Neural cell (in vitro differentiated cells): Measurements from ENCODE around the gene CST9L. TPM values are rescaled to one million over a fixed set of nuclear protein-coding genes. Genes with fewer than 3 reads are reported as not detected.

Source experiments
- H2AFZ ChIP-seq: fragments of 200-600, 300-800 bp; sonication (generic), shearing (Covaris generic); 2 replicates; pipeline ENCODE4 v1.6.0; 2014; ENCODE audit warnings: low read depth, mild to moderate bottlenecking, antibody characterized with exemption, low read length, moderate library complexity
- H3F3A ChIP-seq: fragments of 200-600 bp; shearing (Covaris generic); 2 replicates; pipeline ENCODE4 v1.6.1; 2016; ENCODE audit warnings: mild to moderate bottlenecking, moderate library complexity, mixed read lengths, antibody characterized with exemption, low read length; ENCODE audit not compliant: insufficient read depth, poor library complexity, severe bottlenecking
- H3K27ac ChIP-seq: fragments of 200-600, 300-800 bp; sonication (generic), shearing (Covaris generic); 2 replicates; pipeline ENCODE4 v1.5.1; 2014; ENCODE audit warnings: mild to moderate bottlenecking, low read length, moderate library complexity
- H3K27me3 ChIP-seq: fragments of 300-800, 200-600 bp; sonication (generic), shearing (Covaris generic); 2 replicates; pipeline ENCODE4 v1.6.0; 2014; ENCODE audit warnings: mild to moderate bottlenecking, low read depth, low read length, moderate library complexity; ENCODE audit not compliant: insufficient read depth
- H3K36me3 ChIP-seq: fragments of 300-800, 200-600 bp; sonication (generic), shearing (Covaris generic); 2 replicates; pipeline ENCODE4 v1.5.1; 2014; ENCODE audit warnings: mild to moderate bottlenecking, antibody characterized with exemption, low read length, moderate library complexity; ENCODE audit not compliant: insufficient read depth
- H3K4me2 ChIP-seq: fragments of 300-800, 200-600 bp; sonication (generic), shearing (Covaris generic); 2 replicates; pipeline ENCODE4 v1.6.0; 2014; ENCODE audit warnings: mild to moderate bottlenecking, low read length
- H3K4me3 ChIP-seq: fragments of 300-800, 200-600 bp; sonication (generic), shearing (Covaris generic); 2 replicates; pipeline ENCODE4 v1.5.1; 2014; ENCODE audit warnings: mild to moderate bottlenecking, low read length, moderate library complexity
- H3K79me2 ChIP-seq: fragments of 200-600 bp; shearing (Covaris generic); replicated peaks from 2 replicates; pipeline ENCODE4 v1.6.0; 2014; ENCODE audit warnings: mild to moderate bottlenecking, low read length, moderate library complexity; ENCODE audit not compliant: insufficient read depth
- H3K9ac ChIP-seq: fragments of 300-800, 200-600 bp; sonication (generic), shearing (Covaris generic); 2 replicates; pipeline ENCODE4 v1.6.1; 2016; ENCODE audit warnings: mild to moderate bottlenecking, low read length, mixed read lengths
- H3K9me2 ChIP-seq: fragments of 200-600 bp; shearing (Covaris generic); 2 replicates; pipeline ENCODE4 v1.6.1; 2016; ENCODE audit warnings: mild to moderate bottlenecking, low read length, mixed read lengths; ENCODE audit not compliant: insufficient read depth
- H3K9me3 ChIP-seq: fragments of 200-600, 300-800 bp; sonication (generic), shearing (Covaris generic); 2 replicates; pipeline ENCODE4 v1.6.1; 2016; ENCODE audit warnings: mild to moderate bottlenecking, mixed run types, low read length, moderate library complexity, mixed read lengths
- H4K20me1 ChIP-seq: fragments of 200-600 bp; shearing (Covaris generic); 2 replicates; pipeline ENCODE4 v1.6.1; 2016; ENCODE audit warnings: mild to moderate bottlenecking, mixed run types; ENCODE audit not compliant: insufficient read depth
- EP300 ChIP-seq: fragments of 450-650 bp; conservative IDR thresholded peaks from 2 replicates; pipeline ENCODE4 v1.6.1; 2014; ENCODE audit warnings: antibody characterized with exemption, mild to moderate bottlenecking, moderate library complexity; ENCODE audit not compliant: poor library complexity, severe bottlenecking
- EZH2 ChIP-seq: fragments of 200-600, 300-800 bp; shearing (Covaris generic), sonication (generic); IDR thresholded peaks from 2 replicates; pipeline ENCODE4 v1.6.1; 2014; ENCODE audit warnings: antibody characterized with exemption, low read length, borderline replicate concordance, mild to moderate bottlenecking; ENCODE audit not compliant: insufficient read depth, poor library complexity, severe bottlenecking
- MXI1 ChIP-seq: fragments of 450-650 bp; conservative IDR thresholded peaks from 2 replicates; pipeline ENCODE4 v1.6.1; 2014; ENCODE audit warnings: antibody characterized with exemption, mild to moderate bottlenecking; ENCODE audit not compliant: poor library complexity, severe bottlenecking
- POLR2AphosphoS5 ChIP-seq: IDR thresholded peaks from 2 replicates; pipeline ENCODE4 v1.6.1; 2012
- RAD21 ChIP-seq: fragments of 450-650 bp; conservative IDR thresholded peaks from 2 replicates; pipeline ENCODE4 v1.6.1; 2014; ENCODE audit warnings: antibody characterized with exemption, mild to moderate bottlenecking, moderate library complexity
- REST ChIP-seq: IDR thresholded peaks from 2 replicates; pipeline ENCODE4 v1.6.1; 2012; ENCODE audit warnings: borderline replicate concordance
- SMC3 ChIP-seq: fragments of 450-650 bp; conservative IDR thresholded peaks from 2 replicates; pipeline ENCODE4 v1.6.1; 2014; ENCODE audit warnings: antibody characterized with exemption, mild to moderate bottlenecking, moderate library complexity; ENCODE audit not compliant: poor library complexity
- TAF1 ChIP-seq: IDR thresholded peaks from 2 replicates; pipeline ENCODE4 v1.6.1; 2012; ENCODE audit warnings: low read depth
- polyA plus RNA-seq: library from polyadenylated mRNA; depleted of rRNA; stranded (reverse); fragments of >200 nt; gene quantifications from 2 replicates; pipeline ENCODE4 v1.2.3, GENCODE V29; 2014
- TF ChIP-seq, protein P1 (sequence below): fragments of 450-650 bp; IDR thresholded peaks from 2 replicates; pipeline ENCODE4 v1.5.1; 2014; ENCODE audit warnings: antibody characterized with exemption, mild to moderate bottlenecking, moderate library complexity; ENCODE audit not compliant: poor library complexity, severe bottlenecking

Gene CST9L
- polyA plus RNA-seq, 1 donor from 2014 or later = not detected

GRCh38 chr20:23588434-23589403 lies 20.4 kb upstream of the CST9L start:
- H3K9me2 ChIP-seq = no peaks in the 10 kb centered on the region
- H3K27ac ChIP-seq = no peak overlapping the region
- H3K9me3 ChIP-seq = no peaks in the 10 kb centered on the region
- H4K20me1 ChIP-seq = no peaks in the 10 kb centered on the region
- no peaks in the 10 kb centered on the region for H3K36me3 ChIP-seq
- H2AFZ ChIP-seq = no peak overlapping the region
- TF ChIP-seq TAF1 (no peak), REST (no peak), RAD21 (no peak), SMC3 (no peak), EP300 (no peak), POLR2AphosphoS5 (no peak), MXI1 (no peak), EZH2 (no peak)
- TF ChIP-seq, protein P1, sequence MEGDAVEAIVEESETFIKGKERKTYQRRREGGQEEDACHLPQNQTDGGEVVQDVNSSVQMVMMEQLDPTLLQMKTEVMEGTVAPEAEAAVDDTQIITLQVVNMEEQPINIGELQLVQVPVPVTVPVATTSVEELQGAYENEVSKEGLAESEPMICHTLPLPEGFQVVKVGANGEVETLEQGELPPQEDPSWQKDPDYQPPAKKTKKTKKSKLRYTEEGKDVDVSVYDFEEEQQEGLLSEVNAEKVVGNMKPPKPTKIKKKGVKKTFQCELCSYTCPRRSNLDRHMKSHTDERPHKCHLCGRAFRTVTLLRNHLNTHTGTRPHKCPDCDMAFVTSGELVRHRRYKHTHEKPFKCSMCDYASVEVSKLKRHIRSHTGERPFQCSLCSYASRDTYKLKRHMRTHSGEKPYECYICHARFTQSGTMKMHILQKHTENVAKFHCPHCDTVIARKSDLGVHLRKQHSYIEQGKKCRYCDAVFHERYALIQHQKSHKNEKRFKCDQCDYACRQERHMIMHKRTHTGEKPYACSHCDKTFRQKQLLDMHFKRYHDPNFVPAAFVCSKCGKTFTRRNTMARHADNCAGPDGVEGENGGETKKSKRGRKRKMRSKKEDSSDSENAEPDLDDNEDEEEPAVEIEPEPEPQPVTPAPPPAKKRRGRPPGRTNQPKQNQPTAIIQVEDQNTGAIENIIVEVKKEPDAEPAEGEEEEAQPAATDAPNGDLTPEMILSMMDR = no peak
- H3K4me3 ChIP-seq = no peak overlapping the region
- no peak overlapping the region for H3K9ac ChIP-seq
- H3K4me2 ChIP-seq = no peak overlapping the region
- H3K79me2 ChIP-seq = no peaks in the 10 kb centered on the region
- no peaks in the 10 kb centered on the region for H3K27me3 ChIP-seq
- H3F3A ChIP-seq = no peaks in the 10 kb centered on the region

GRCh38 chr20:23587631-23588030 lies 19.3 kb upstream of the CST9L start:
- Histone ChIP-seq H3K4me2 (no peak overlapping the region), H3K36me3 (no peaks in the 10 kb centered on the region), H3K27me3 (no peaks in the 10 kb centered on the region), H3K79me2 (no peaks in the 10 kb centered on the region), H3K9me2 (no peaks in the 10 kb centered on the region), H2AFZ (no peak overlapping the region), H3K9ac (no peak overlapping the region), H4K20me1 (no peaks in the 10 kb centered on the region), H3F3A (no peaks in the 10 kb centered on the region), H3K27ac (no peak overlapping the region), H3K4me3 (no peak overlapping the region), H3K9me3 (no peaks in the 10 kb centered on the region)
- TF ChIP-seq POLR2AphosphoS5 = no peak
- TF ChIP-seq RAD21 = no peak
- no peak for TF ChIP-seq SMC3
- no peak for TF ChIP-seq MXI1
- TF ChIP-seq REST = no peak
- TF ChIP-seq EZH2 = no peak
- TF ChIP-seq EP300 = no peak
- TF ChIP-seq, protein P1 = no peak
- no peak for TF ChIP-seq TAF1
